Progenitor cell of endocrine pancreas (in vitro differentiated cells): ENCODE data around the gene GPR42. TPM values are rescaled to one million over a fixed set of nuclear protein-coding genes. Genes with fewer than 3 reads are reported as not detected.
"Not testable (repeated sequence)": the region's sequence is repeated elsewhere in the genome, so short reads cannot be mapped to it uniquely, and the experiment has no call there.

Experiments
- DNase-seq: peaks from one replicate; pipeline ENCODE4 v3.0.0; 2021; ENCODE audit warnings: low spot score; ENCODE audit not compliant: unreplicated experiment
- H3K27ac Mint-ChIP-seq: 2 replicates; pipeline ENCODE4 v1.8.0; 2021; ENCODE audit warnings: mild to moderate bottlenecking, moderate library complexity, mixed read lengths
- H3K27me3 Mint-ChIP-seq: 2 replicates; pipeline ENCODE4 v1.8.0; 2021; ENCODE audit warnings: mixed read lengths
- H3K36me3 Mint-ChIP-seq: 2 replicates; pipeline ENCODE4 v1.8.0; 2022; ENCODE audit warnings: mixed read lengths; ENCODE audit not compliant: insufficient read depth
- H3K4me1 Mint-ChIP-seq: 2 replicates; pipeline ENCODE4 v1.8.0; 2021; ENCODE audit warnings: low read depth, mixed read lengths
- H3K4me3 Mint-ChIP-seq: 2 replicates; pipeline ENCODE4 v1.8.0; 2021; ENCODE audit warnings: low read depth, mild to moderate bottlenecking, moderate library complexity, mixed read lengths
- H3K9me3 Mint-ChIP-seq: 2 replicates; pipeline ENCODE4 v1.8.0; 2021; ENCODE audit warnings: low read depth, mixed read lengths
- total RNA-seq: library from RNA; stranded (reverse); gene quantifications from 2 replicates; pipeline ENCODE4 v1.2.1, GENCODE V29; 2021
- TF ChIP-seq, protein P1 (sequence below): fragments of 200-600 bp; sonication (generic); IDR thresholded peaks from one replicate; pipeline ENCODE4 v1.5.0; 2021; ENCODE audit warnings: antibody characterized with exemption, mild to moderate bottlenecking; ENCODE audit not compliant: unreplicated experiment

Gene GPR42
- total RNA-seq, 1 donor from 2014 or later: not detected

DNA sequence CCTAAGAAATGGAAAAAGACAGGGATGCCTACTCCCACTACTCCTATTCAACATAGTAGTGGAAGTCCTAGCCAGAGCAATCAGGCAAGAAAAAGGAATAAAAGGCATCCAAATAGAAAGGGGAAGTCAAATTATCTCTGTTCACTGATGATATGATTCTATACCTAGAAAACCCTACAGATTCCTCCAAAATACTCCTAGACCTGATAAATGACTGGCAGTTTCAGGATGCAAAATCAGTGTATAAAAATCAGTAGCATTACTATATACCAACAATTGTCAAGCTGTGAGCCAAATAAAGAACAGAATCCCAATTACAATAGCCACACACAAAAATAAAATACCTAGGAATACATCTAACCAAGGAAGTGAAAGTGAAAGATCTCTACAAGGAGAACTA is 1.3 kb upstream of the GPR42 start:
- no peaks in the 10 kb centered on the region for H3K9me3 Mint-ChIP-seq
- DNase-seq: no peak
- H3K4me3 Mint-ChIP-seq: no peak overlapping the region
- H3K27me3 Mint-ChIP-seq: peaks cover 7% of the 10 kb centered on the region
- TF ChIP-seq, protein P1, sequence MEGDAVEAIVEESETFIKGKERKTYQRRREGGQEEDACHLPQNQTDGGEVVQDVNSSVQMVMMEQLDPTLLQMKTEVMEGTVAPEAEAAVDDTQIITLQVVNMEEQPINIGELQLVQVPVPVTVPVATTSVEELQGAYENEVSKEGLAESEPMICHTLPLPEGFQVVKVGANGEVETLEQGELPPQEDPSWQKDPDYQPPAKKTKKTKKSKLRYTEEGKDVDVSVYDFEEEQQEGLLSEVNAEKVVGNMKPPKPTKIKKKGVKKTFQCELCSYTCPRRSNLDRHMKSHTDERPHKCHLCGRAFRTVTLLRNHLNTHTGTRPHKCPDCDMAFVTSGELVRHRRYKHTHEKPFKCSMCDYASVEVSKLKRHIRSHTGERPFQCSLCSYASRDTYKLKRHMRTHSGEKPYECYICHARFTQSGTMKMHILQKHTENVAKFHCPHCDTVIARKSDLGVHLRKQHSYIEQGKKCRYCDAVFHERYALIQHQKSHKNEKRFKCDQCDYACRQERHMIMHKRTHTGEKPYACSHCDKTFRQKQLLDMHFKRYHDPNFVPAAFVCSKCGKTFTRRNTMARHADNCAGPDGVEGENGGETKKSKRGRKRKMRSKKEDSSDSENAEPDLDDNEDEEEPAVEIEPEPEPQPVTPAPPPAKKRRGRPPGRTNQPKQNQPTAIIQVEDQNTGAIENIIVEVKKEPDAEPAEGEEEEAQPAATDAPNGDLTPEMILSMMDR: no peak
- H3K4me1 Mint-ChIP-seq: no peaks in the 10 kb centered on the region
- H3K36me3 Mint-ChIP-seq: no peaks in the 10 kb centered on the region
- H3K27ac Mint-ChIP-seq: no peak overlapping the region

DNA sequence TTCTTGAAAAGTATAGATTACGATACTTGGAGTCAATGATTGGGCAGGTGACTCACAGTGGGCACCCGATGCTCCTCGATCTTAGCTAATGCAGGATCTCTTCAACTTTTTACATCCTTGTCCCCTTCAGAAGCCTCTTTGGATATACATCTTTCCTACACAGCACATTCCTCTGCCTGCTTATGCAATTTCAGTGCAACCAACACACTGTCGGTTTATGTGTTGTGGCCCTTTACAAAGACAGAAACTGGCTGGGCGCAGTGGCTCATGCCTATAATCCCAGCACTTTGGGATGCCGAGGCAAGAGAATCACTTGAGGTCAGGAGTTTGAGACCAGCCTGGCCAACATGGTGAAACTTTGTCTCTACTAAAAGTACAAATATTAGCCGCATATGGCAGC is 2.6 kb downstream of the GPR42 start:
- TF ChIP-seq, protein P1: no peak
- H3K27me3 Mint-ChIP-seq: peaks cover 7% of the 10 kb centered on the region
- H3K4me3 Mint-ChIP-seq: no peak overlapping the region
- peak overlapping the region; percentile 12 for H3K27ac Mint-ChIP-seq
- no peaks in the 10 kb centered on the region for H3K36me3 Mint-ChIP-seq
- H3K9me3 Mint-ChIP-seq: no peaks in the 10 kb centered on the region
- H3K4me1 Mint-ChIP-seq: no peaks in the 10 kb centered on the region
- no peak for DNase-seq

DNA sequence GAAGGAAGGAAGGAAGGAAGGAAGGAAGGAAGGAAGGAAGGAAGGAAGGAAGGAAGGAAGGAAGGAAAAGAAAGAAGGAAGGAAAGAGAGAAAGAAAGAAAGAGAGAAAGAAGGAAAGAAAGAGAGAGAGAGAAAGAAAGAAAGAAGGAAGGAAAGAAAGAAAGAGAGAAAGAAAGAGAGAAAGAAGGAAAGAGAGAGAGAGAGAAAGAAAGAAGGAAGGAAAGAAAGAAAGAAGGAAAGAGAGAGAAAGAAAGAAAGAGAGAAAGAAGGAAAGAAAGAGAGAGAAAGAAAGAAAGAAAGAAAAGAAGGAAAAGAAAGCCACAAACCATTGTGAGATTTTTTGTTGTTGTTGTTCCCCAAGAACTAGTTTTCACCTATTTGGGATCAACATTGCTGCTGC is 3.2 kb downstream of the GPR42 start:
- H3K27ac Mint-ChIP-seq, H3K4me1 Mint-ChIP-seq, H3K36me3 Mint-ChIP-seq, H3K9me3 Mint-ChIP-seq, H3K27me3 Mint-ChIP-seq, DNase-seq, H3K4me3 Mint-ChIP-seq: not testable (repeated sequence)

DNA sequence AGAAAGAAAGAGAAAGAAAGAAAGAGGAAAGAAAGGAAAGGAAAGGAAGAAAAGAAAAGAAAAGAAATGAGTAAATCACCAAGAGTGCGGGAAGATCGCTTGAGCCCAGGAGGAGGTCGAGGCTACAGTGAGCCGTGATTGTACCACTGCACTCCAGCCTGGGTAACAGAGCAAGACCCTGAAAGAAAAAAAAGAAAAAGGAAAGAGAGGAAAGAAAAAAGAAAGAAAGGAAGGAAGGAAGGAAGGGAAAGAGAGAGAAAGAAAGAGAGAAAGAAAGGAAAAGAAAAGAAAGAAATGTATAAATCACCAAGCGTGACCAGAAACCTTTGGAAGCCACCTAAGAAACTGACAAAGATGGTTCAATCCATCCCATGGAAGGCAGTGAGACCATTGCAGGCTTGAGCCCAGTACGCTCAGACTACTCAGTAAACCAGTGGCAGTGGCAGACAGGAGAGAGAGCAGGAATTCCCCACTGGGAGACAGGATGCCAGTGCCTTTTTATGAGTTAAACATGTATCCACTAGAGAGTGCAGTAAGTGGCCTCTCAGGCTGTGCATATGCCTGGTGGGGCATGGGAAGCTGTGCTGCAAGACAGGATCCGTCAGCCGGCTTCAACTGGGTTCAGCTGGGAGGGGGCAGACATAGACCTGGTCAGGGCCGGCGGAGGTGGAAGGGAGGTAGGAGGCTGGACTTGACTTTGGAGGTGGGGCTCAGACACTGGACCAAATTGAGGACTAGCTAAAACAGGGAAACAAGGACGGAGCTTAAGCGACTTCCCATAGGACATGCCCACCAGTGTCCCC is 4.8 kb downstream of the GPR42 start:
- Mint-ChIP-seq H3K4me1 (peaks cover 9% of the 10 kb centered on the region), H3K36me3 (no peaks in the 10 kb centered on the region), H3K4me3 (no peak overlapping the region), H3K27me3 (peaks cover 7% of the 10 kb centered on the region), H3K9me3 (no peaks in the 10 kb centered on the region), H3K27ac (no peak overlapping the region)
- no peak for DNase-seq
- TF ChIP-seq, protein P1: no peak

DNA sequence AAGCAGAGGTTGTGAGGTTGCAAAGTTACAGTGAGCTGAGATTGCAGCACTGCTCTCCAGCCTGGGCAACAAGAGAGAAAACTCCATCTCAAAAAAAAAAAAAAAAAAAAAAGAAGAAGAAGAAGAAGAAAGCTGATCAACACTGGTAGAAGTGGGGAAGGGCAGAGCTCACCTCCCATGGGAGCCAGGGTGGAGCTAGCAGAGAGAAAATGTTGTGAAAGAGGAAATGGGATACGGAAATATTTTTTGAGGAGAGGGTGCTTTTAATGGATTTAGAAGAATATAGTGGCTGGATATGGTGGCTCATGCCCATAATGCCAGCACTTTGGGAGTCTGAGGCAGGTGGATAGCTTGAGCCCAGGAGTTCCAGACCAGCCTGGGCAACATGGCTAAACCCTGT is 6.8 kb downstream of the GPR42 start:
- Mint-ChIP-seq H3K4me1 (peaks cover 14% of the 10 kb centered on the region), H3K36me3 (no peaks in the 10 kb centered on the region), H3K27ac (no peak overlapping the region), H3K9me3 (no peaks in the 10 kb centered on the region), H3K4me3 (no peak overlapping the region), H3K27me3 (peaks cover 7% of the 10 kb centered on the region)
- DNase-seq: no peak
- TF ChIP-seq, protein P1: no peak

DNA sequence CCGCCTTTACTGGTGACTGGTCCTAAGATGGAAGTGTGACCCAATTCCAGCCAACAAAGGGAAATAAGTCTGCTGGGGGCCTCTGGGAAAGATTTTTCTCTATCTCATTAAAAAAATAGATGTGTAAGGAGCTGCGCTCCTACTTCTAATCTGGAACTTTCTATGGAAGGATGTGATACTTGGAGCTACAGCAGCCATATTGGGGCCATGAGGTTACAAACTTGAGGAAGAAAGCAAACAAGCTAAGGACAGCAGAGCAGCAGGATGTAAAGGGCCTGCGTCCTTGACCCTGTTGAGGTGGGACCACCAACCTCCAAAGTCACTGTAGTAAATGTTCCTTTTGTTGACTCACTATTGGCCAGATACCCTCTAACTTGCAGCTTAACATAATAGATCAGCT is 7.5 kb downstream of the GPR42 start:
- Mint-ChIP-seq H3K27ac (no peak overlapping the region), H3K27me3 (peaks cover 6% of the 10 kb centered on the region), H3K4me3 (no peak overlapping the region), H3K9me3 (no peaks in the 10 kb centered on the region), H3K36me3 (no peaks in the 10 kb centered on the region), H3K4me1 (peaks cover 14% of the 10 kb centered on the region)
- DNase-seq: no peak
- TF ChIP-seq, protein P1: no peak

DNA sequence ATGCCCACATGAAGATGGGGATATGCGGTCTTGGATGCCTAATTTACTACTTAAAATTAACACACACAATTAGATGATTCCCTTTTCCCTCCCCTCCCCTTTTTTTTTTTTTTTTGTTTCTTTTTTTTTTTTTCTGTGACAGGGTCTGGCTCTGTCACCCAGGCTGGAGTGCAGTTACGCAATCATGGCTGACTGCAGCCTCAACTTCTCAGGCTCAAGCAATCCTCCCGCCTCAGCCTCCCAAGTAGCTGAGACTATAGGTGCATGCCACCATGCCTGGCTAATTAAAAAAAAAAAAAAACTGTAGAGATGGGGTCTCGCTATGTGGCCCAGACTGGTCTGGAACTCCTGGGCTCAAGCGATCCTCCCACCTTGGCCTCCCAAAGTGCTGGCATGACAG is 8.7 kb downstream of the GPR42 start:
- not testable (repeated sequence) for H3K27ac Mint-ChIP-seq, DNase-seq, H3K36me3 Mint-ChIP-seq, H3K27me3 Mint-ChIP-seq, H3K9me3 Mint-ChIP-seq, H3K4me3 Mint-ChIP-seq
- peaks cover 14% of the 10 kb centered on the region for H3K4me1 Mint-ChIP-seq
